ENCODE results near the gene PLPP3. TPM values are rescaled to one million over a fixed set of nuclear protein-coding genes. Genes with fewer than 3 reads are reported as not detected.

The PLPP3 gene
- total RNA-seq, 6 donors from 2014 or later = 30.7 to 117 (median 55.5) TPM

DNA sequence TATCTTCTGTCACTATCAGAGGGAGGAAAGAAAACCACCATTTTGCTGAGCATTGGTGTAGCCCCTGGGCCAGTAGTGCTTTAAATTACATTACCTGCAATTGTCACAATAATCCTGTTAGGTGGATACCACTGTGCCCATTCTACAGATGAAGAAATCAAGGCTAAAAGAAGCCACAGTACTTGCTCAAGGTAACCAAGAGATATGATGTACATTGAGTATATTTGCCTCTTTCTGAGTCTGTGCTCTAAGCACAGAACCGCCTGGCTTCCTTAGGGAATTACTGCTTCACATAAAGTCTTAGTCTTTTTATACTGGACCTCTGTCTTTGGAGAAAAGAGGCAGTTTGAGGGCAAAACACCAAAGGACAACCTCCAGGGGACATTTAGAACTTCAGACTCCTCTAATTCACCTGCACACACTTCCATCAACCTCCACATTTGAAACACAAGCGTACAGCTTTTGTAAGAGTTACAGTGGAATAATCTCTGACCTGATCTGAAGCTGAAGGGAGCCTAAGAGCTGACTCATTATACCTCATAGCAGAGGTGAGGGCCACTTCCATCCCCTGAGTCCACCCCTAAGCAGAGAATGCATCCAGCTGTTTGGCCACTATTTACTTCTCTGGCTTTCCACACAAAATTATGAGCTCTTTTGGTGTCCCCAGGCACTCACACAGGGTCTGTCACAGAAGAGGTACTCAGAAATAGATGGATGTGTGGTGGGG lies 61.8 kb downstream of the PLPP3 start:
- TF ChIP-seq, protein P1, sequence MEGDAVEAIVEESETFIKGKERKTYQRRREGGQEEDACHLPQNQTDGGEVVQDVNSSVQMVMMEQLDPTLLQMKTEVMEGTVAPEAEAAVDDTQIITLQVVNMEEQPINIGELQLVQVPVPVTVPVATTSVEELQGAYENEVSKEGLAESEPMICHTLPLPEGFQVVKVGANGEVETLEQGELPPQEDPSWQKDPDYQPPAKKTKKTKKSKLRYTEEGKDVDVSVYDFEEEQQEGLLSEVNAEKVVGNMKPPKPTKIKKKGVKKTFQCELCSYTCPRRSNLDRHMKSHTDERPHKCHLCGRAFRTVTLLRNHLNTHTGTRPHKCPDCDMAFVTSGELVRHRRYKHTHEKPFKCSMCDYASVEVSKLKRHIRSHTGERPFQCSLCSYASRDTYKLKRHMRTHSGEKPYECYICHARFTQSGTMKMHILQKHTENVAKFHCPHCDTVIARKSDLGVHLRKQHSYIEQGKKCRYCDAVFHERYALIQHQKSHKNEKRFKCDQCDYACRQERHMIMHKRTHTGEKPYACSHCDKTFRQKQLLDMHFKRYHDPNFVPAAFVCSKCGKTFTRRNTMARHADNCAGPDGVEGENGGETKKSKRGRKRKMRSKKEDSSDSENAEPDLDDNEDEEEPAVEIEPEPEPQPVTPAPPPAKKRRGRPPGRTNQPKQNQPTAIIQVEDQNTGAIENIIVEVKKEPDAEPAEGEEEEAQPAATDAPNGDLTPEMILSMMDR (IDR thresholded peaks at IDR 0.05) = no peak
- TF ChIP-seq POLR2AphosphoS5 (IDR thresholded peaks at IDR 0.05) (no peak), POLR2A (IDR thresholded peaks at IDR 0.05) (no peak), EP300 (IDR thresholded peaks at IDR 0.05) (no peak)
- ATAC-seq (ENCODE audit: low FRiP score in 2 of 2) = no peak
- no peaks in the 10 kb centered on the region for H3K27me3 ChIP-seq
- 94 to 96% methylated on average over 2 of the region's 2 CpGs for WGBS, 2 donors
- H3K9me3 ChIP-seq = no peaks in the 10 kb centered on the region
- peak overlapping the region; percentile 64 to 83 (median 77) for H3K27ac ChIP-seq
- H3K36me3 ChIP-seq = peaks cover 0 to 31% (median 2%) of the 10 kb centered on the region in 4 donors
- H3K4me1 ChIP-seq = peaks cover 34 to 45% (median 37%) of the 10 kb centered on the region in 4 donors
- no peak overlapping the region for H3K4me3 ChIP-seq
- DNase-seq = no peak

DNA sequence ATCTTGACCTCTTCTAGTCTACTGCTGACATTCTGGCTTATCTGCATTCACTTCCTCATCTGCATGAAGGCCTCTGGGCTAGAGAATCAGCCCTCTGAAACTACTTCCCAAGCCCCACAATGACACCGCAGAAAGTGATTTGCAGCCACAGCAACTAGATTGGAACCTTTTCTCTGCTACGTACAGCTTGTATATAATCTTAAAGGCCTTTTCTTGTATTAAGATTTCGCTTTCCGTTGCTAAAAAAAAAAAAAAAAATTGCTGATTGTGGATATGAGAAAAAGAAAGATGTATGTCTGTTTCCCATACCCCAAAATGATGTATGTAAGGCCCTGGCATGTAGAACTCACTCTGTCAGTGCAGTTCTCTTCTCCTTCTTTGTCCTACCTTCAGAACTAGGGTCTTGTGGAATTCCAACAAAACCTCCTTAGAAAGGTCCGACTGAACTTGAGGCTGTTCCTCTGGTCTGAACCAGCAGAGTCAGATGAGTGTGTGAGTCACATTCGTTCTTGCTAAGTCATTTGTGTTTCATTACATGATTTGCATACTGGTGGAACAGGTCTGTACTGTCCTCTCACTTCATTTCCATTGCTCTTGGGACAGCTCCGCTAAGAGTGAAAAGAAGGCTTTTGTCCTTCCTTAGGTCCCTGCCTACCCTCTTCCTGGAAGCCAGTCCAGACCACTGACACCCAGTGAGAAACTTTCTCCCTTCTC lies 62.7 kb downstream of the PLPP3 start:
- H3K4me1 ChIP-seq = peaks cover 32 to 45% (median 42%) of the 10 kb centered on the region in 4 donors
- WGBS, 2 donors = 46 to 54% methylated on average over 7 of the region's 7 CpGs
- H3K27me3 ChIP-seq = no peaks in the 10 kb centered on the region
- ATAC-seq (ENCODE audit: low FRiP score in 2 of 2) (peak; percentile 84 to 89), DNase-seq (peak in 1 of 2 donors; percentile 75)
- H3K27ac ChIP-seq = peak overlapping the region; percentile 64 to 83 (median 77)
- H3K9me3 ChIP-seq = no peaks in the 10 kb centered on the region
- peak in 1 of 4 donors; percentile 68 for TF ChIP-seq POLR2A (IDR thresholded peaks at IDR 0.05)
- TF ChIP-seq, protein P1 (IDR thresholded peaks at IDR 0.05) = no peak
- peak in 1 of 4 donors; percentile 86 for TF ChIP-seq EP300 (IDR thresholded peaks at IDR 0.05)
- peak; percentile 30 to 60 for TF ChIP-seq POLR2AphosphoS5 (IDR thresholded peaks at IDR 0.05)
- peaks cover 0 to 28% (median 5%) of the 10 kb centered on the region in 4 donors for H3K36me3 ChIP-seq
- no peak overlapping the region for H3K4me3 ChIP-seq

DNA sequence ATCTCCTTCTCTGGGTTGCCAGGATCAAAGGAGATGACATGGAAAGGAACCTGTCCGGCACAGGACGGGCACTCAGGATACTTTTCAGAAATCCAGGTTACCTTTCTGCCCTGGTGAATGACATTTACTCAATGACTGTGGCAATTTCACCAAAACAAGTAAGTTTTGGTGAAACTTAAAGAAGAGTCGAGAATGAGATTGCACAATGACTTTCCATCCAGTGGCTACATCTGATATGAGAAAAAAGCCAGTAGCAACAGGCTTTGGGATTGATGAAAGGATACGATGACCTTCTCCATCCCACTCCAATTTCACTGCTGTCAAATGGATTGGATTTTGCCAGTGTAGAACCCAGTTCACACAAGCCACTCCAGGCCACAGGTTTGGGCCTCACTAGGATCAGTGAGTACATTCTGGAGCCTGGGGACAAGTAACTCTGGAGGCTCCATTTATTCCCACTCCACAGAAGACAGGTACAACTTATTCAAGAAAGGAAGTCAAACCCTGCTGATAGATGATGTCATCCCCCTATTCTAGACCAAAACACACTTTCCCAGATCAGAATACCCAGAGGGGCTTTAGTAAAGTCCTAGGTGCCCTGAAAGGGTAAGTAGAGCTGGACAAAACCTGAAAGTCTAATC lies 63.3 kb downstream of the PLPP3 start:
- 85 to 88% methylated on average over 4 of the region's 4 CpGs for WGBS, 2 donors
- Histone ChIP-seq H3K27ac (peak overlapping the region; percentile 64 to 83 (median 77)), H3K36me3 (peaks cover 0 to 29% (median 12%) of the 10 kb centered on the region in 4 donors)

DNA sequence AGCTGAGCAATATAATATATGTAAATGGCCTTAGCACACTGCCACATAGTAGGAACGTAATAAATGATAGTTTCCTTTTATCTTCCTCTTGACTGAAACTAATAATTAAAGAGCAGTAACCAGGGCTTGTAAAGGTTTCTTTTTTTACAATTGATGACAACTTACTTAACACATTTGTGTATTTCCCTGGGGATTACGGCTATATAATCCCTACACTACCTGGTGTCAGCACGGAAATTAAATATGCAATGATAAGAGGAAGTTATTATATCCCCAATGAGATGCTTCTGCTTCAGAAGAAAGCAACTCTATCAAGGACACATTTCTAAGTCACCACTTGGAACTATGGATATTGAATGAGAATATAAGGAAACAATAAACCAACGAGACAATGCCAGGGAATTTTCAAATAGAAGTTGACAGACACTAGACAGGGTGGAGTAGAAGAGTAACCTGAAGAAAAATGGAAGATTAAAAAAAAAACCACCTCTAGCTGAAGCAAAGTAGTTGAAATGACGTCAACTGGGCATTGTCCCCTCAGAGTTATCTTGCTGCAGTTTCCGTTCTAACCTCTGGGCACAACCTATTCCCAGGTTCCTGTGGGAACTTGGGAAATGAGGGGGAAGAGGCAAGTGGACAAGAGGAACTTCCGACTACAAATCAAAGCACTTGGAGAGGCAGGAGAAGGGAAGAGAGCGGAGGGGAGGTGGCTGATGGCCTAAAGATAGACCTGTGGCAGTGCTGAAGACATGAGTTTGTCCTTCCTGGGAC lies 66.5 kb downstream of the PLPP3 start:
- H3K4me3 ChIP-seq = no peak overlapping the region
- TF ChIP-seq EP300 (IDR thresholded peaks at IDR 0.05) (peak in 1 of 4 donors; percentile 88), POLR2AphosphoS5 (IDR thresholded peaks at IDR 0.05) (peak; percentile 60 to 77)
- TF ChIP-seq, protein P1 (IDR thresholded peaks at IDR 0.05) = no peak
- DNase-seq = no peak
- H3K27me3 ChIP-seq = no peaks in the 10 kb centered on the region
- peak overlapping the region; percentile 1 to 82 (median 72) for H3K27ac ChIP-seq
- no peaks in the 10 kb centered on the region for H3K9me3 ChIP-seq
- peaks cover 60 to 77% (median 71%) of the 10 kb centered on the region in 4 donors for H3K4me1 ChIP-seq
- H3K36me3 ChIP-seq = peaks cover 0 to 37% (median 20%) of the 10 kb centered on the region in 4 donors
- ATAC-seq (ENCODE audit: low FRiP score in 2 of 2) = no peak
- WGBS, 2 donors = 70 to 73% methylated on average over 8 of the region's 8 CpGs

More for the DNA sequence above, 63.3 kb downstream of the PLPP3 start:
- ATAC-seq (ENCODE audit: low FRiP score in 2 of 2) = no peak
- TF ChIP-seq EP300 (IDR thresholded peaks at IDR 0.05) (no peak), POLR2A (IDR thresholded peaks at IDR 0.05) (no peak), POLR2AphosphoS5 (IDR thresholded peaks at IDR 0.05) (no peak)
- TF ChIP-seq, protein P1 (IDR thresholded peaks at IDR 0.05) = no peak
- Histone ChIP-seq H3K4me3 (no peak overlapping the region), H3K4me1 (peaks cover 33 to 49% (median 47%) of the 10 kb centered on the region in 4 donors), H3K27me3 (no peaks in the 10 kb centered on the region), H3K9me3 (no peaks in the 10 kb centered on the region)
- no peak for DNase-seq
